IMR-90 (cell line): ENCODE data around the gene PRAF2. TPM values are rescaled to one million over a fixed set of nuclear protein-coding genes. Genes with fewer than 3 reads are reported as not detected.

ENCODE experiments used
- ATAC-seq: fragments of 200-7000 bp; cut with Tn5 transposase; 2 replicates; pipeline ENCODE4 v1.9.1; 2020; ENCODE audit warnings: low read depth, mild to moderate bottlenecking, moderate library complexity
- BruUV-seq: library from RNA; stranded (reverse); fragments of 400-500 nt; replicated peaks from 2 replicates; lab custom pipeline; 2021; lab: Mats Ljungman, UMichigan
- CTCF ChIA-PET: fragments of 300-600 bp; formaldehyde crosslinking; extraction: SDS; loops from one replicate; lab custom pipeline; 2021; ENCODE audit warnings: antibody characterized with exemption; lab: Yijun Ruan, JAX
- POLR2A ChIA-PET: fragments of 300-600 bp; sonication (Branson Sonifier 250); formaldehyde crosslinking; loops from one replicate; lab custom pipeline; 2022; ENCODE audit warnings: antibody characterized with exemption; ENCODE audit not compliant: unreplicated experiment; lab: Charles Lee
- DNase-seq: peaks from one replicate; pipeline ENCODE4 v3.0.0; 2013
- H2AFZ ChIP-seq: replicated peaks from 2 replicates; pipeline ENCODE3; 2013; ENCODE audit warnings: low read length, mild to moderate bottlenecking; ENCODE audit not compliant: poor library complexity
- H2AK5ac ChIP-seq: 2 replicates; pipeline ENCODE4 v1.6.1; 2013; ENCODE audit warnings: low read depth, low read length, inconsistent platforms
- H2AK9ac ChIP-seq: replicated peaks from 2 replicates; pipeline ENCODE3; 2013; ENCODE audit warnings: mild to moderate bottlenecking, low read depth, low read length, moderate library complexity; ENCODE audit not compliant: poor library complexity
- H2BK120ac ChIP-seq: 2 replicates; pipeline ENCODE4 v1.6.1; 2013; ENCODE audit warnings: low read depth, low read length, inconsistent platforms
- H2BK15ac ChIP-seq: 3 replicates; pipeline ENCODE4 v1.6.1; 2013; ENCODE audit warnings: low read depth, low read length, inconsistent platforms
- H2BK20ac ChIP-seq: 2 replicates; pipeline ENCODE4 v1.6.1; 2013; ENCODE audit warnings: low read depth, mild to moderate bottlenecking, inconsistent platforms, low read length, moderate library complexity
- H2BK5ac ChIP-seq: 2 replicates; pipeline ENCODE4 v1.6.1; 2013; ENCODE audit warnings: mild to moderate bottlenecking, low read depth, low read length, inconsistent platforms; ENCODE audit not compliant: poor library complexity, severe bottlenecking
- H3K14ac ChIP-seq: replicated peaks from 2 replicates; pipeline ENCODE4 v1.6.1; 2013; ENCODE audit warnings: low read depth, low read length, inconsistent platforms
- H3K18ac ChIP-seq: 2 replicates; pipeline ENCODE4 v1.6.1; 2013; ENCODE audit warnings: low read depth, low read length, control low read depth
- H3K23ac ChIP-seq: 2 replicates; pipeline ENCODE4 v1.6.1; 2013; ENCODE audit warnings: low read depth, low read length, inconsistent platforms
- H3K27ac ChIP-seq: 2 replicates; pipeline ENCODE4 v1.5.1; 2013; ENCODE audit warnings: mild to moderate bottlenecking, control low read depth, low read length; ENCODE audit not compliant: insufficient read depth
- H3K27me3 ChIP-seq: 2 replicates; pipeline ENCODE4 v1.6.1; 2013; ENCODE audit warnings: low read length; ENCODE audit not compliant: control insufficient read depth, insufficient read depth
- H3K36me3 ChIP-seq: 2 replicates; pipeline ENCODE4 v1.6.1; 2013; ENCODE audit warnings: low read length, mixed read lengths; ENCODE audit not compliant: control insufficient read depth, insufficient read depth
- H3K4ac ChIP-seq: 2 replicates; pipeline ENCODE4 v1.6.1; 2013; ENCODE audit warnings: low read depth, low read length, inconsistent platforms
- H3K4me1 ChIP-seq: 2 replicates; pipeline ENCODE4 v1.6.1; 2013; ENCODE audit warnings: low read length, mixed read lengths; ENCODE audit not compliant: control insufficient read depth, insufficient read depth
- H3K4me2 ChIP-seq: 2 replicates; pipeline ENCODE4 v1.6.1; 2013; ENCODE audit warnings: low read depth, mild to moderate bottlenecking, control low read depth, low read length, moderate library complexity
- H3K4me3 ChIP-seq: 2 replicates; pipeline ENCODE4 v1.5.1; 2013; ENCODE audit warnings: low read depth, mild to moderate bottlenecking, control low read depth, low read length, moderate library complexity; ENCODE audit not compliant: insufficient read depth
- H3K56ac ChIP-seq: 2 replicates; pipeline ENCODE4 v1.6.1; 2013; ENCODE audit warnings: low read length, inconsistent platforms; ENCODE audit not compliant: insufficient read depth; ENCODE audit errors: extremely low read depth
- H3K79me1 ChIP-seq, 2 experiments: 2 replicates each; pipeline ENCODE4 v1.6.1; 2013; ENCODE audit warnings: low read length in 2 of 2, inconsistent platforms in 1 of 2, low read depth in 1 of 2
- H3K9ac ChIP-seq: 2 replicates; pipeline ENCODE4 v1.6.1; 2013; ENCODE audit warnings: low read depth, low read length, control low read depth
- H3K9me1 ChIP-seq: 2 replicates; pipeline ENCODE4 v1.6.1; 2013; ENCODE audit warnings: low read length, inconsistent platforms; ENCODE audit not compliant: insufficient read depth
- H3K9me3 ChIP-seq: 2 replicates; pipeline ENCODE4 v1.6.1; 2013; ENCODE audit warnings: low read length; ENCODE audit not compliant: control insufficient read depth, insufficient read depth
- H4K20me1 ChIP-seq: 2 replicates; pipeline ENCODE4 v1.6.1; 2013; ENCODE audit warnings: low read length, inconsistent platforms; ENCODE audit not compliant: insufficient read depth
- H4K5ac ChIP-seq: 2 replicates; pipeline ENCODE4 v1.6.1; 2013; ENCODE audit warnings: mild to moderate bottlenecking, low read depth, low read length, control low read depth
- H4K8ac ChIP-seq, 2 experiments: 2 replicates each; pipeline ENCODE4 v1.6.1; 2013; ENCODE audit warnings: low read depth in 2 of 2, low read length in 2 of 2, control low read depth in 1 of 2, inconsistent platforms in 1 of 2
- H4K91ac ChIP-seq: 2 replicates; pipeline ENCODE4 v1.6.1; 2013; ENCODE audit warnings: low read depth, low read length, inconsistent platforms; ENCODE audit not compliant: insufficient read depth
- BHLHE40 ChIP-seq: fragments of 150-350 bp; IDR thresholded peaks from 2 replicates; pipeline ENCODE4 v1.6.1; 2016; ENCODE audit warnings: mild to moderate bottlenecking, low read depth, low read length
- CEBPB ChIP-seq: IDR thresholded peaks from 2 replicates; pipeline ENCODE4 v1.6.1; 2012; ENCODE audit warnings: low read depth, low read length, improper control_type of control experiment
- FOS ChIP-seq: fragments of 150-350 bp; IDR thresholded peaks from 2 replicates; pipeline ENCODE4 v1.6.1; 2016; ENCODE audit warnings: low read depth, low read length
- MAFK ChIP-seq: IDR thresholded peaks from 2 replicates; pipeline ENCODE4 v1.6.1; 2012; ENCODE audit warnings: low read depth, low read length, improper control_type of control experiment
- MAZ ChIP-seq: IDR thresholded peaks from 2 replicates; pipeline ENCODE4 v1.6.1; 2012; ENCODE audit warnings: low read depth, mild to moderate bottlenecking, low read length, improper control_type of control experiment, moderate library complexity, borderline replicate concordance
- NFE2L2 ChIP-seq: fragments of 150-350 bp; IDR thresholded peaks from 2 replicates; pipeline ENCODE4 v1.6.1; 2016; ENCODE audit warnings: low read depth, mild to moderate bottlenecking, low read length
- POLR2A ChIP-seq: IDR thresholded peaks from 2 replicates; pipeline ENCODE4 v1.6.1; 2012; ENCODE audit warnings: mild to moderate bottlenecking, low read depth, low read length
- RAD21 ChIP-seq: IDR thresholded peaks from 2 replicates; pipeline ENCODE4 v1.6.1; 2012; ENCODE audit warnings: low read length, improper control_type of control experiment
- RCOR1 ChIP-seq: IDR thresholded peaks from 2 replicates; pipeline ENCODE4 v1.6.1; 2012; ENCODE audit warnings: mild to moderate bottlenecking, low read length, improper control_type of control experiment; ENCODE audit not compliant: insufficient replicate concordance
- RFX5 ChIP-seq: IDR thresholded peaks from 2 replicates; pipeline ENCODE4 v1.8.0; 2012; ENCODE audit warnings: low read depth, mild to moderate bottlenecking, low read length, moderate library complexity
- SMC3 ChIP-seq: fragments of 150-350 bp; IDR thresholded peaks from 2 replicates; pipeline ENCODE4 v1.6.1; 2016; ENCODE audit warnings: low read depth, mild to moderate bottlenecking, antibody characterized with exemption, low read length, moderate library complexity
- WGBS, 2 experiments: methylation state at CpG; one replicate each; pipeline versions ENCODE4 v1.1.5 to v1.1.7; 2013; ENCODE audit warnings: missing lambda C conversion rate in 2 of 2; ENCODE audit not compliant: insufficient read length in 1 of 2; ENCODE audit errors: extremely low coverage in 2 of 2; 5-methylcytosine and 5-hydroxymethylcytosine counted together
- dilution Hi-C: fragments of 300-500 bp; cut with HindIII; formaldehyde crosslinking; loops from one replicate; pipeline ENCODE4 v1.14.3; 2018; ENCODE audit warnings: low sequenced_read_pairs; ENCODE audit not compliant: unreplicated experiment
- in situ Hi-C: fragments of 300-500 bp; cut with MboI; formaldehyde crosslinking; loops from 3 replicates; pipeline ENCODE4 v1.14.3; 2019; ENCODE audit warnings: low sequenced_read_pairs, inconsistent platforms, mixed read lengths
- intact Hi-C: fragments of 100-400 bp; cut with micrococcal nuclease; formaldehyde crosslinking; loops from 2 replicates; pipeline ENCODE4 v1.10.0; 2022
- microRNA-seq, 2 experiments: library from miRNA; stranded (forward) in 1 of 2; unstranded in 1 of 2; fragments of 10-50 nt in 1 of 2; fragments of <30 nt in 1 of 2; gene quantifications in 1 of 2; microRNA quantifications in 1 of 2; one replicate each; pipeline versions ENCODE3 to v1.1.0; 2013 to 2020; ENCODE audit not compliant: insufficient read depth in 1 of 2, insufficient read length in 1 of 2, unreplicated experiment in 1 of 2
- polyA plus RNA-seq, 3 experiments: library from polyadenylated mRNA; depleted of rRNA; stranded (reverse); fragments of >200 nt; gene quantifications; 2 replicates each; pipeline ENCODE4 v1.2.3, GENCODE V29; 2012; ENCODE audit warnings: low replicate concordance in 1 of 3
- small RNA-seq, 5 experiments: library from RNA; depleted of rRNA; stranded (forward); fragments of <200 nt; gene quantifications; one replicate each; pipeline ENCODE3, GENCODE V24; 2012
- total RNA-seq: library from RNA; depleted of rRNA; stranded (reverse); fragments of >200 nt; gene quantifications from 2 replicates; pipeline ENCODE4 v1.2.3, GENCODE V29; 2012; rRNA removed

Gene PRAF2
- total and polyA plus RNA-seq, 2 of the 4 experiments (the other 2 are of a cell fraction) = 3.8 to 65.5 TPM

DNA sequence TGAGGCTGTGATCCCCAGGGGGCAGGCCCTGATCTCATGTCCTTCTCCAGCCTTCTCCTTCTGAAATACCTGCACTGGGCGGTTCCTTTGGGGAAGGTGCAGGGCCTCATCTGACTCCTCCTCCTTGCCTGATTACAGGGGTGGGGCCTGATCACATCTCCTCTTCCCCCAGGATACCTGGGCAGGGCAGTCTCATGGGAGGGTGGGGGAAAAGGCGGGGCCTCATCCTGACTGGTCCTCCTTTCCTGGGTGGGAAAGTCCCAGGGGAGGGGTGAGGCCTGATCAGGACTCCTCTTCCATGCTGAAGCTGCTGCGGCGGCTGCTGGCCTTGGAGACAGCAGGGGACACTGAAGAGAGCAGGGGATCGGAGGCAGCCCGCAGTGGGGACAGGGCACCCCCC, 43.9 kb downstream of the PRAF2 start:
- H3K4ac ChIP-seq = no peak overlapping the region

More for the DNA sequence above, 43.9 kb downstream of the PRAF2 start:
- H3K9ac ChIP-seq = no peak overlapping the region
- H2AK9ac ChIP-seq = no peak overlapping the region
- no peak overlapping the region for H2AK5ac ChIP-seq
- no TSS peak for BruUV-seq
- peaks cover 50% of the 10 kb centered on the region for H3K36me3 ChIP-seq
- POLR2A ChIA-PET = no interaction called here
- H4K5ac ChIP-seq = no peak overlapping the region
- no peaks in the 10 kb centered on the region for H3K27me3 ChIP-seq
- H2AFZ ChIP-seq = no peak overlapping the region
- no peak overlapping the region for H2BK5ac ChIP-seq
- ATAC-seq (no peak), DNase-seq (no peak)
- H3K4me3 ChIP-seq = no peak overlapping the region
- no peak overlapping the region for H3K14ac ChIP-seq
- intact Hi-C loops = no loop called here
- no CpG with 5 or more reads among the region's 6 CpGs for WGBS, 2 experiments
- no peak overlapping the region for H3K18ac ChIP-seq
- H3K56ac ChIP-seq = no peak overlapping the region
- no peaks in the 10 kb centered on the region for H3K9me1 ChIP-seq
- H4K20me1 ChIP-seq = peaks cover 4% of the 10 kb centered on the region; the same call in 1 of the 2 replicates
- no peak overlapping the region for H3K4me2 ChIP-seq
- no peak overlapping the region for H4K8ac ChIP-seq
- H3K27ac ChIP-seq = no peak overlapping the region
- dilution Hi-C loops = no loop called here
- peaks cover 5 to 11% of the 10 kb centered on the region in 2 experiments for H3K79me1 ChIP-seq
- no peak overlapping the region for H4K91ac ChIP-seq
- TF ChIP-seq CEBPB (no peak), POLR2A (no peak), NFE2L2 (no peak), MAFK (no peak), BHLHE40 (no peak), RAD21 (no peak), SMC3 (no peak), RCOR1 (no peak), MAZ (no peak), FOS (no peak), RFX5 (no peak)
- H3K4me1 ChIP-seq = peaks cover 1% of the 10 kb centered on the region; the same call in 1 of the 2 replicates
- H2BK20ac ChIP-seq = no peak overlapping the region
- in situ Hi-C loops = no loop called here
- H3K23ac ChIP-seq = no peak overlapping the region
- H2BK120ac ChIP-seq = no peak overlapping the region
- no peaks in the 10 kb centered on the region for H3K9me3 ChIP-seq
- no peak overlapping the region for H2BK15ac ChIP-seq
- CTCF ChIA-PET = no interaction called here

Small RNA genes within 50 kb of the gene (microRNA-seq; reads per million reads assigned to microRNA genes)
- gene RNU4-52P (ENCODE audit: insufficient read depth, insufficient read length) = not detected

Small RNA genes within 50 kb of the gene (small RNA-seq; reads per million reads assigned to genes)
- 0 to 0.08 (median 0) reads per million in 5 experiments for gene RNU4-52P

Other genes starting within 250 kb of the PRAF2 start
- not detected in 2 replicates for gene ERAS, start 247.5 kb downstream of the PRAF2 start, total RNA-seq
- not detected in 2 replicates for gene ERAS, start 247.5 kb downstream of the PRAF2 start, polyA plus RNA-seq (2012; rRNA removed)
- not detected in 2 replicates for gene PCSK1N, start 238.4 kb downstream of the PRAF2 start, total RNA-seq
- gene PCSK1N, start 238.4 kb downstream of the PRAF2 start, polyA plus RNA-seq (2012; rRNA removed) = 0.12 and 0.24 TPM in 2 replicates
- gene TIMM17B, start 176.2 kb downstream of the PRAF2 start, total RNA-seq = 25.6 and 28.7 TPM in 2 replicates
- gene TIMM17B, start 176.2 kb downstream of the PRAF2 start, polyA plus RNA-seq (2012; rRNA removed) = 73.6 and 91.2 TPM in 2 replicates
- 120 and 124 TPM in 2 replicates for gene PQBP1, start 176.1 kb downstream of the PRAF2 start, total RNA-seq
- 96.4 and 105 TPM in 2 replicates for gene PQBP1, start 176.1 kb downstream of the PRAF2 start, polyA plus RNA-seq (2012; rRNA removed)
- 10.8 and 12.5 TPM in 2 replicates for gene SLC35A2, start 162.4 kb downstream of the PRAF2 start, total RNA-seq
- gene SLC35A2, start 162.4 kb downstream of the PRAF2 start, polyA plus RNA-seq (2012; rRNA removed) = 48.3 and 53.0 TPM in 2 replicates
- gene PIM2, start 155.0 kb downstream of the PRAF2 start, total RNA-seq = 6.9 and 7.3 TPM in 2 replicates
- 8.1 and 9.4 TPM in 2 replicates for gene PIM2, start 155.0 kb downstream of the PRAF2 start, polyA plus RNA-seq (2012; rRNA removed)
- 30.6 and 31.7 TPM in 2 replicates for gene OTUD5, start 116.4 kb downstream of the PRAF2 start, total RNA-seq
- gene OTUD5, start 116.4 kb downstream of the PRAF2 start, polyA plus RNA-seq (2012; rRNA removed) = 48.3 and 50.4 TPM in 2 replicates
- gene KCND1, start 102.2 kb downstream of the PRAF2 start, total RNA-seq = 0.28 and 0.36 TPM in 2 replicates
- 1.8 and 1.9 TPM in 2 replicates for gene KCND1, start 102.2 kb downstream of the PRAF2 start, polyA plus RNA-seq (2012; rRNA removed)
- 17.9 and 20.8 TPM in 2 replicates for gene GRIPAP1, start 71.7 kb downstream of the PRAF2 start, total RNA-seq
- gene GRIPAP1, start 71.7 kb downstream of the PRAF2 start, polyA plus RNA-seq (2012; rRNA removed) = 21.4 and 25.0 TPM in 2 replicates
- gene TFE3, start 30.6 kb downstream of the PRAF2 start, total RNA-seq = 23.9 and 24.4 TPM in 2 replicates
- 40.5 and 43.6 TPM in 2 replicates for gene TFE3, start 30.6 kb downstream of the PRAF2 start, polyA plus RNA-seq (2012; rRNA removed)
- gene CCDC120, start 15.0 kb downstream of the PRAF2 start, total RNA-seq = under 0.01 and 0.18 TPM in 2 replicates
- gene CCDC120, start 15.0 kb downstream of the PRAF2 start, polyA plus RNA-seq (2012; rRNA removed) = 2.0 and 2.2 TPM in 2 replicates
- 25.3 and 40.7 TPM in 2 replicates for gene WDR45, start 5.9 kb upstream of the PRAF2 start, total RNA-seq
- gene WDR45, start 5.9 kb upstream of the PRAF2 start, polyA plus RNA-seq (2012; rRNA removed) = 67.4 and 71.5 TPM in 2 replicates
- 17.5 and 19.7 TPM in 2 replicates for gene GPKOW, start 49.7 kb upstream of the PRAF2 start, total RNA-seq
- gene GPKOW, start 49.7 kb upstream of the PRAF2 start, polyA plus RNA-seq (2012; rRNA removed) = 23.7 and 25.7 TPM in 2 replicates
- 0.56 and 0.72 TPM in 2 replicates for gene MAGIX, start 88.8 kb upstream of the PRAF2 start, total RNA-seq
- 1.0 and 1.1 TPM in 2 replicates for gene MAGIX, start 88.8 kb upstream of the PRAF2 start, polyA plus RNA-seq (2012; rRNA removed)
- gene PLP2, start 97.9 kb upstream of the PRAF2 start, total RNA-seq = 22.6 and 29.2 TPM in 2 replicates
- 149 and 156 TPM in 2 replicates for gene PLP2, start 97.9 kb upstream of the PRAF2 start, polyA plus RNA-seq (2012; rRNA removed)
- 3.1 and 3.4 TPM in 2 replicates for gene PRICKLE3, start 112.4 kb upstream of the PRAF2 start, total RNA-seq
- 6.4 and 6.8 TPM in 2 replicates for gene PRICKLE3, start 112.4 kb upstream of the PRAF2 start, polyA plus RNA-seq (2012; rRNA removed)
- under 0.01 TPM in 1 of 2 replicates, not detected in the other for gene SYP, start 126.2 kb upstream of the PRAF2 start, total RNA-seq
- gene SYP, start 126.2 kb upstream of the PRAF2 start, polyA plus RNA-seq (2012; rRNA removed) = 0.05 and 0.06 TPM in 2 replicates
- gene CACNA1F, start 159.3 kb upstream of the PRAF2 start, total RNA-seq = not detected in 2 replicates
- not detected in 2 replicates for gene CACNA1F, start 159.3 kb upstream of the PRAF2 start, polyA plus RNA-seq (2012; rRNA removed)
- 5.3 and 6.8 TPM in 2 replicates for gene CCDC22, start 161.5 kb upstream of the PRAF2 start, total RNA-seq
- 10.4 and 11.3 TPM in 2 replicates for gene CCDC22, start 161.5 kb upstream of the PRAF2 start, polyA plus RNA-seq (2012; rRNA removed)
- not detected in 2 replicates for gene FOXP3, start 190.7 kb upstream of the PRAF2 start, total RNA-seq
- gene FOXP3, start 190.7 kb upstream of the PRAF2 start, polyA plus RNA-seq (2012; rRNA removed) = 0.05 TPM in 1 of 2 replicates, not detected in the other
- gene PPP1R3F, start 195.8 kb upstream of the PRAF2 start, total RNA-seq = 0.72 and 1.1 TPM in 2 replicates
- gene PPP1R3F, start 195.8 kb upstream of the PRAF2 start, polyA plus RNA-seq (2012; rRNA removed) = 1.7 and 2.1 TPM in 2 replicates
- not detected in 2 replicates for gene GAGE10, start 229.6 kb upstream of the PRAF2 start, total RNA-seq
- gene GAGE10, start 229.6 kb upstream of the PRAF2 start, polyA plus RNA-seq (2012; rRNA removed) = not detected in 2 replicates
- gene GAGE12J, start 248.0 kb upstream of the PRAF2 start, total RNA-seq = not detected in 2 replicates
- gene GAGE12J, start 248.0 kb upstream of the PRAF2 start, polyA plus RNA-seq (2012; rRNA removed) = not detected in 2 replicates